Uterus (tissue), 4 donors: ENCODE measurements around the gene CNNM2. TPM values are rescaled to one million over a fixed set of nuclear protein-coding genes. Genes with fewer than 3 reads are reported as not detected.

ENCODE experiments used
- DNase-seq, 2 donors: peaks; one replicate each; pipeline ENCODE4 v3.0.0-alpha.2; 2019 to 2020
- H3K27ac ChIP-seq, 2 donors: fragments of 200-600 bp; sonication (generic); 1 replicate in 1 of 2; 2 replicates in 1 of 2; pipeline ENCODE4 v1.5.1; 2016 to 2018
- H3K27me3 ChIP-seq, 2 donors: fragments of 200-600 bp; sonication (generic); one replicate each; pipeline ENCODE4 v1.5.1; 2018 to 2019; ENCODE audit warnings: control low read depth in 1 of 2
- H3K36me3 ChIP-seq, 2 donors: fragments of 200-600 bp; sonication (generic); one replicate each; pipeline ENCODE4 v1.5.1; 2019; ENCODE audit warnings: control low read depth in 1 of 2
- H3K4me1 ChIP-seq, 2 donors: fragments of 200-600 bp; sonication (generic); one replicate each; pipeline ENCODE4 v1.5.1; 2018 to 2019; ENCODE audit warnings: control low read depth in 1 of 2
- H3K4me3 ChIP-seq, 2 donors: fragments of 200-600 bp; sonication (generic); 1 replicate in 1 of 2; 2 replicates in 1 of 2; pipeline ENCODE4 v1.5.1; 2018 to 2019; ENCODE audit warnings: mild to moderate bottlenecking in 1 of 2
- H3K9me3 ChIP-seq, 2 donors: fragments of 200-600 bp; sonication (generic); one replicate each; pipeline ENCODE4 v1.5.1; 2019; ENCODE audit warnings: control low read depth in 1 of 2
- CTCF ChIP-seq, 4 experiments: fragments of 200-600 bp in 2 of 4; fragments of 450-650 bp in 2 of 4; sonication (generic) in 2 of 4; IDR thresholded peaks; one replicate each; pipeline ENCODE4 v1.5.1; 2016 to 2019; ENCODE audit warnings: antibody characterized with exemption in 4 of 4, mild to moderate bottlenecking in 2 of 4, moderate library complexity in 1 of 4
- POLR2A ChIP-seq, 2 donors: fragments of 450-650 bp; IDR thresholded peaks; one replicate each; pipeline ENCODE4 v1.6.1; 2016; ENCODE audit warnings: antibody characterized with exemption in 2 of 2, mild to moderate bottlenecking in 1 of 2, moderate library complexity in 1 of 2
- intact Hi-C: fragments of 100-400 bp; cut with DNase I; formaldehyde crosslinking; loops from one replicate; pipeline ENCODE4 v1.15.1; 2023; ENCODE audit warnings: low total_unique reads
- total RNA-seq, 4 donors: library from RNA; depleted of rRNA in 3 of 4; stranded (reverse); fragments of >200 nt in 3 of 4; gene quantifications; one replicate each; pipeline versions ENCODE4 v1.1.0 to v1.2.4, GENCODE V29; 2014 to 2023
- donor health status: DM: yes; HTN: yes; CAD: no.

The CNNM2 gene
- total RNA-seq, 4 donors from 2014 or later, result 5.1 to 11.0 (median 7.4) TPM

- Histone ChIP-seq H3K9me3 (no peaks in the 10 kb centered on the region), H3K27ac (no peak overlapping the region), H3K4me3 (no peak overlapping the region), H3K36me3 (no peaks in the 10 kb centered on the region), H3K4me1 (peaks cover 0 to 6% of the 10 kb centered on the region in 2 donors), H3K27me3 (no peaks in the 10 kb centered on the region)
- TF ChIP-seq CTCF (IDR thresholded peaks at IDR 0.05), result no peak
- no peak for TF ChIP-seq POLR2A (IDR thresholded peaks at IDR 0.05)
- no peak for DNase-seq
- intact Hi-C loops, result no loop called here
Observed at GRCh38 chr10:102872163-102872562, 45.9 kb upstream of the CNNM2 start.

GRCh38 chr10:102876747-102877153, 41.3 kb upstream of the CNNM2 start:
- TF ChIP-seq CTCF (IDR thresholded peaks at IDR 0.05) (no peak), POLR2A (IDR thresholded peaks at IDR 0.05) (no peak)
- Histone ChIP-seq H3K4me1 (no peaks in the 10 kb centered on the region), H3K36me3 (no peaks in the 10 kb centered on the region), H3K9me3 (no peaks in the 10 kb centered on the region), H3K4me3 (no peak overlapping the region), H3K27ac (no peak overlapping the region), H3K27me3 (no peaks in the 10 kb centered on the region)
- DNase-seq, result no peak
- intact Hi-C loops, result no loop called here

- Histone ChIP-seq H3K9me3 (no peaks in the 10 kb centered on the region), H3K4me1 (no peaks in the 10 kb centered on the region), H3K27me3 (no peaks in the 10 kb centered on the region), H3K4me3 (no peak overlapping the region), H3K36me3 (no peaks in the 10 kb centered on the region), H3K27ac (peak overlapping the region in 1 of 2 donors; percentile 14)
- TF ChIP-seq POLR2A (IDR thresholded peaks at IDR 0.05) (no peak), CTCF (IDR thresholded peaks at IDR 0.05) (no peak)
- intact Hi-C loops, result no loop called here
- DNase-seq, result no peak
Observed at GRCh38 chr10:102878629-102879028, 39.5 kb upstream of the CNNM2 start.

GRCh38 chr10:102880256-102880655, 37.8 kb upstream of the CNNM2 start:
- DNase-seq, result no peak
- intact Hi-C loops, result no loop called here
- Histone ChIP-seq H3K36me3 (no peaks in the 10 kb centered on the region), H3K4me1 (no peaks in the 10 kb centered on the region), H3K27ac (no peak overlapping the region), H3K9me3 (no peaks in the 10 kb centered on the region), H3K27me3 (no peaks in the 10 kb centered on the region), H3K4me3 (no peak overlapping the region)
- TF ChIP-seq POLR2A (IDR thresholded peaks at IDR 0.05) (no peak), CTCF (IDR thresholded peaks at IDR 0.05) (no peak)

- H3K27ac ChIP-seq, result no peak overlapping the region
- H3K4me1 ChIP-seq, result no peaks in the 10 kb centered on the region
- H3K27me3 ChIP-seq, result no peaks in the 10 kb centered on the region
- no peak for DNase-seq
- no peaks in the 10 kb centered on the region for H3K9me3 ChIP-seq
- H3K36me3 ChIP-seq, result no peaks in the 10 kb centered on the region
- intact Hi-C loops, result no loop called here
- TF ChIP-seq POLR2A (IDR thresholded peaks at IDR 0.05) (no peak), CTCF (IDR thresholded peaks at IDR 0.05) (no peak)
- no peak overlapping the region for H3K4me3 ChIP-seq
Observed at GRCh38 chr10:102888048-102888447, 30.0 kb upstream of the CNNM2 start.
